Gastrocnemius medialis (tissue), 4 donors: ENCODE data around the gene JDP2.

ENCODE experiments used
- CTCF ChIP-seq, 5 experiments: fragments of 450-650 bp in 3 of 5; fragments of 200-600 bp in 2 of 5; sonication (generic) in 2 of 5; IDR thresholded peaks in 4 of 5; conservative IDR thresholded peaks in 1 of 5; 1 replicate in 4 of 5; 2 replicates in 1 of 5; pipeline ENCODE4 v1.5.1; 2016 to 2019; ENCODE audit warnings: antibody characterized with exemption in 5 of 5, mild to moderate bottlenecking in 3 of 5, moderate library complexity in 3 of 5
- POLR2A ChIP-seq, 2 donors: fragments of 450-650 bp; IDR thresholded peaks; one replicate each; pipeline ENCODE4 v1.6.1; 2017; ENCODE audit warnings: antibody characterized with exemption in 2 of 2, mild to moderate bottlenecking in 2 of 2, moderate library complexity in 2 of 2

GRCh38 chr14:75426332-75427125 is 1.3 kb upstream of the JDP2 start:
- no peak for TF ChIP-seq CTCF (IDR thresholded peaks at IDR 0.05 in 4 of 5, conservative IDR thresholded peaks at IDR 0.05 in 1 of 5)
- TF ChIP-seq POLR2A (IDR thresholded peaks at IDR 0.05) = no peak
